Loucy (cell line): ENCODE measurements around the gene PRR9.
A peak's percentile ranks its signal among the peaks of the same experiment; 100 is the strongest.

Source experiments
- H2AFZ ChIP-seq: fragments of 200-600 bp; sonication (generic); 2 replicates; pipeline ENCODE4 v1.6.0; 2016; ENCODE audit warnings: antibody characterized with exemption, mild to moderate bottlenecking, low read length, moderate library complexity
- H3F3A ChIP-seq: fragments of 200-600 bp; 2 replicates; pipeline ENCODE4 v1.6.0; 2016; ENCODE audit warnings: antibody characterized with exemption, low read depth, mild to moderate bottlenecking
- H3K27me3 ChIP-seq: fragments of 200-600 bp; sonication (generic); 2 replicates; pipeline ENCODE4 v1.6.1; 2014; ENCODE audit warnings: low read length, mild to moderate bottlenecking; ENCODE audit not compliant: insufficient read depth, poor library complexity, severe bottlenecking
- H3K36me3 ChIP-seq: fragments of 200-600 bp; sonication (generic); 2 replicates; pipeline ENCODE4 v1.6.1; 2016; ENCODE audit warnings: low read length; ENCODE audit not compliant: insufficient read depth
- H3K4me1 ChIP-seq: fragments of 200-600 bp; sonication (generic); 2 replicates; pipeline ENCODE4 v1.5.1; 2014; ENCODE audit warnings: low read length, mild to moderate bottlenecking; ENCODE audit not compliant: insufficient read depth, poor library complexity, severe bottlenecking
- H3K4me2 ChIP-seq: fragments of 200-600 bp; sonication (generic); 2 replicates; pipeline ENCODE4 v1.6.0; 2014; ENCODE audit warnings: antibody characterized with exemption, low read length, low read depth, mild to moderate bottlenecking; ENCODE audit not compliant: poor library complexity, severe bottlenecking
- H3K4me3 ChIP-seq: fragments of 200-600 bp; sonication (generic); 2 replicates; pipeline ENCODE4 v1.5.1; 2014; ENCODE audit warnings: low read length, mild to moderate bottlenecking, mixed read lengths; ENCODE audit not compliant: poor library complexity, severe bottlenecking
- H3K79me2 ChIP-seq: fragments of 200-600 bp; sonication (generic); 2 replicates; pipeline ENCODE4 v1.6.1; 2014; ENCODE audit warnings: low read length; ENCODE audit not compliant: insufficient read depth
- H3K9ac ChIP-seq: fragments of 200-600 bp; sonication (generic); 2 replicates; pipeline ENCODE4 v1.6.0; 2014; ENCODE audit warnings: mild to moderate bottlenecking, low read depth, low read length, moderate library complexity; ENCODE audit not compliant: poor library complexity, severe bottlenecking
- H3K9me2 ChIP-seq: fragments of 200-600 bp; sonication (generic); replicated peaks from 2 replicates; pipeline ENCODE4 v1.6.1; 2016; ENCODE audit warnings: low read depth, low read length, mixed read lengths
- H3K9me3 ChIP-seq: fragments of 200-600 bp; sonication (generic); 2 replicates; pipeline ENCODE4 v1.6.1; 2014; ENCODE audit warnings: mild to moderate bottlenecking, antibody characterized with exemption, low read length, low read depth; ENCODE audit not compliant: insufficient read depth
- H4K20me1 ChIP-seq: fragments of 200-600 bp; sonication (generic); 2 replicates; pipeline ENCODE4 v1.6.0; 2014; ENCODE audit warnings: antibody characterized with exemption, low read length, mild to moderate bottlenecking; ENCODE audit not compliant: insufficient read depth, poor library complexity, severe bottlenecking
- EZH2phosphoT487 ChIP-seq: fragments of 200-600 bp; IDR thresholded peaks from 2 replicates; pipeline ENCODE4 v1.6.1; 2018; ENCODE audit warnings: antibody characterized with exemption, mild to moderate bottlenecking, moderate library complexity, borderline replicate concordance
- TF ChIP-seq, protein P1 (sequence below): fragments of 200-600 bp; sonication (generic); conservative IDR thresholded peaks from 2 replicates; pipeline ENCODE4 v1.5.1; 2014; ENCODE audit warnings: mild to moderate bottlenecking, antibody characterized with exemption, low read length

Gene PRR9

DNA sequence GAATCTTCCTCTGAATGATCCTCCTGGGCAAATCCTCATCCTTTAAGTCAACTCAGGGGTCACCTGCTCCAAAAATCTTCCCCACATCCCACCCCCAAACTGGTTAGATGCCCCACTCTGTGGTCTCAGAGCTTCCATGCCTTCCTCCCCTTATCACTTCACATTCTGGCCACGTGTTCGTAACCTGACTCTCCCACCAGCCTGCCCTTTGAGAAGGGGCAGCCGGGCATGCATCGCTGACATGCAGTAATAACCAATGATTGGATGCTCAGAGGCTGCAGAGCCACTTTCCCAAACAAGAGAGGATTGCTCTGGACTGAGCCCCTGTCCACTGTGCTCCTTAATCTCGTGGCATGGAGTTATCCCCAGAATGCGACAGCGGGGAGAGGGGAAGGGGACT lies 7.2 kb upstream of the PRR9 start:
- Histone ChIP-seq H2AFZ (no peak overlapping the region), H3K27me3 (no peaks in the 10 kb centered on the region), H3K79me2 (no peaks in the 10 kb centered on the region)

DNA sequence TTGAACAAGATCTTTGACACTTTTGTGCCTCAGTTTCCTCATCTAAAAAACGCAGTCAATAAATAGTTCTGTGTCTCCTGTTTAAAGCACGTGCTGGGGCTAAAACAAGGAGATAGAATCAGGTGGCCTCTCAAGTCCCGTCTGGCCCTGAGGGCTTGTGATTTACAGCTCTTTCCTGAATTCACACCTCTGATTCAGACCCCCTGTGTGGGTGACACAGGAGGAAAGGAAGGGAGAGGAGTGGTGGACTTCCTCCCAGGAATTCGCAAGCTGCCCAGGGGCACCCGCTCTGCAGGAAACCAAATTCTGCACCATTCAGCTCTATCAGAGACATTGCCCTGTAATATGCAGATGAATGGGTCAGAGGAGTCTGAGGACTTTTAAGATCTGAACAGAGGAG lies 5.2 kb upstream of the PRR9 start:
- H3K27me3 ChIP-seq = no peaks in the 10 kb centered on the region
- no peak overlapping the region for H3K4me3 ChIP-seq
- H3K4me2 ChIP-seq = no peak overlapping the region
- H3K9me3 ChIP-seq = no peaks in the 10 kb centered on the region
- no peaks in the 10 kb centered on the region for H3F3A ChIP-seq
- H3K9me2 ChIP-seq = no peaks in the 10 kb centered on the region
- peaks cover 7% of the 10 kb centered on the region for H3K4me1 ChIP-seq
- H3K79me2 ChIP-seq = no peaks in the 10 kb centered on the region
- H4K20me1 ChIP-seq = no peaks in the 10 kb centered on the region
- no peak for TF ChIP-seq EZH2phosphoT487
- TF ChIP-seq, protein P1, sequence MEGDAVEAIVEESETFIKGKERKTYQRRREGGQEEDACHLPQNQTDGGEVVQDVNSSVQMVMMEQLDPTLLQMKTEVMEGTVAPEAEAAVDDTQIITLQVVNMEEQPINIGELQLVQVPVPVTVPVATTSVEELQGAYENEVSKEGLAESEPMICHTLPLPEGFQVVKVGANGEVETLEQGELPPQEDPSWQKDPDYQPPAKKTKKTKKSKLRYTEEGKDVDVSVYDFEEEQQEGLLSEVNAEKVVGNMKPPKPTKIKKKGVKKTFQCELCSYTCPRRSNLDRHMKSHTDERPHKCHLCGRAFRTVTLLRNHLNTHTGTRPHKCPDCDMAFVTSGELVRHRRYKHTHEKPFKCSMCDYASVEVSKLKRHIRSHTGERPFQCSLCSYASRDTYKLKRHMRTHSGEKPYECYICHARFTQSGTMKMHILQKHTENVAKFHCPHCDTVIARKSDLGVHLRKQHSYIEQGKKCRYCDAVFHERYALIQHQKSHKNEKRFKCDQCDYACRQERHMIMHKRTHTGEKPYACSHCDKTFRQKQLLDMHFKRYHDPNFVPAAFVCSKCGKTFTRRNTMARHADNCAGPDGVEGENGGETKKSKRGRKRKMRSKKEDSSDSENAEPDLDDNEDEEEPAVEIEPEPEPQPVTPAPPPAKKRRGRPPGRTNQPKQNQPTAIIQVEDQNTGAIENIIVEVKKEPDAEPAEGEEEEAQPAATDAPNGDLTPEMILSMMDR = no peak
- no peaks in the 10 kb centered on the region for H3K36me3 ChIP-seq
- no peak overlapping the region for H3K9ac ChIP-seq
- no peak overlapping the region for H2AFZ ChIP-seq

More for the DNA sequence above, 7.2 kb upstream of the PRR9 start:
- Histone ChIP-seq H3K9me2 (no peaks in the 10 kb centered on the region), H3K9me3 (no peaks in the 10 kb centered on the region), H3K4me2 (no peak overlapping the region), H3K36me3 (no peaks in the 10 kb centered on the region), H4K20me1 (no peaks in the 10 kb centered on the region), H3F3A (no peaks in the 10 kb centered on the region), H3K9ac (no peak overlapping the region), H3K4me3 (no peak overlapping the region), H3K4me1 (no peaks in the 10 kb centered on the region)
- no peak for TF ChIP-seq EZH2phosphoT487

DNA sequence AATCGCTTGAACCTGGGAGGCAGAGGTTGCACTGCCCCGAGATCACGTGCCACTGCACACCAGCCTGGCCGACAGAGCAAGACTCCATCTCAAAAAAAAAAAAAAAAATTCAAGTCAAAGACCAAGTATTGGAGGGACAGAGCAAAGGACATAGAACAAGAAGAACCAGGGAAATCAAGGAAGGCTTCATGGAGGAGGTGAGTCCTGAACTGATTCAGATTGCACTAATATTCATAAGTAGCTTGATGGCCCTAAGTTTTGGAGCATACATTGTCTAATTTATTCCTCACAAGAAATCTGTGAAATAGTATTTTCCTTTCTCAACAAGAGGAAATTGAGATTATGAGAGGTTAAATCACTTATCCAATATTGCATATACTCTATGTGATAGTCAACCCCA lies 3.9 kb upstream of the PRR9 start:
- no peak overlapping the region for H2AFZ ChIP-seq
- H3K27me3 ChIP-seq = no peaks in the 10 kb centered on the region
- H3K9me3 ChIP-seq = no peaks in the 10 kb centered on the region
- no peaks in the 10 kb centered on the region for H3K79me2 ChIP-seq
- no peaks in the 10 kb centered on the region for H3K9me2 ChIP-seq
- no peak overlapping the region for H3K9ac ChIP-seq
- H4K20me1 ChIP-seq = no peaks in the 10 kb centered on the region
- peaks cover 19% of the 10 kb centered on the region for H3K4me1 ChIP-seq
- H3K4me2 ChIP-seq = no peak overlapping the region
- TF ChIP-seq EZH2phosphoT487 = no peak
- TF ChIP-seq, protein P1 = no peak
- H3K4me3 ChIP-seq = no peak overlapping the region
- no peaks in the 10 kb centered on the region for H3K36me3 ChIP-seq
- 0 out of 2 replicates have a peak, but pooled peaks cover 2% of the 10 kb centered on the region for H3F3A ChIP-seq

DNA sequence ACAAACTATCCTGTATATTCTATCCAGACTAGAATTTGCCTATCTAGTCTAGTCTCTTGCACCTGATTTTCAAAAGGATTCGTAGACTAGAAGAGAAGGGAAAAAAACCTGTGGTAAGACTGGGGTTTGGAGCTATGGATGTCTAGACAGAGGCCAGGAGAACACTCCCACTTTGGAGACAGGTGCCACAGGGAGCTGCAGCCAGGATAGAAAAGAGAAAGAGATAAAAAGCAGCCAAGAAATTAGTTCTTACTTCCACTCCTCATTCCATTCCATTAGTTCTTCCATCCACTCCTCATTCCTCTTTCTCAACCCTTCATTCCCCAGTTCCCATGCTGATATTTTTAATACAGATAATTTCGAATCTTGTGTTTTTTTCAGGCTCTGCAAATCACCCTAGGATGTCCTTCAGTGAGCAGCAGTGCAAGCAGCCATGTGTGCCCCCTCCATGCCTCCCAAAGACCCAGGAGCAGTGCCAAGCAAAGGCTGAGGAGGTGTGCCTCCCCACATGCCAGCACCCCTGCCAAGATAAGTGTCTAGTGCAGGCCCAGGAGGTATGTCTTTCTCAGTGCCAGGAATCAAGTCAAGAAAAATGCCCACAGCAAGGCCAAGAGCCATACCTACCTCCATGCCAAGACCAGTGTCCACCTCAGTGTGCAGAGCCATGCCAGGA lies 496 bp downstream of the PRR9 start:
- no peaks in the 10 kb centered on the region for H3K79me2 ChIP-seq
- no peaks in the 10 kb centered on the region for H4K20me1 ChIP-seq
- H3K4me1 ChIP-seq = peaks cover 19% of the 10 kb centered on the region
- H3K9me3 ChIP-seq = no peaks in the 10 kb centered on the region
- H3K4me3 ChIP-seq = no peak overlapping the region
- no peaks in the 10 kb centered on the region for H3K36me3 ChIP-seq
- no peak for TF ChIP-seq EZH2phosphoT487
- TF ChIP-seq, protein P1 = no peak
- H3K9ac ChIP-seq = no peak overlapping the region
- H2AFZ ChIP-seq = no peak overlapping the region; the same call in 1 of the 2 replicates
- no peaks in the 10 kb centered on the region for H3K9me2 ChIP-seq
- 0 out of 2 replicates have a peak, but pooled peaks cover 2% of the 10 kb centered on the region for H3F3A ChIP-seq
- peak overlapping the region; percentile 37 for H3K4me2 ChIP-seq
- no peaks in the 10 kb centered on the region for H3K27me3 ChIP-seq
